Activated T-cell treated with anti-CD3 and anti-CD28 coated beads, Interleukin-2, amount 50 U/mL, for 1 hour (primary cell): Measurements from ENCODE around the gene YBEY.

ENCODE experiments used
- DNase-seq: peaks from one replicate; pipeline ENCODE4 v3.0.0-alpha.2; 2020

Gene YBEY

DNA sequence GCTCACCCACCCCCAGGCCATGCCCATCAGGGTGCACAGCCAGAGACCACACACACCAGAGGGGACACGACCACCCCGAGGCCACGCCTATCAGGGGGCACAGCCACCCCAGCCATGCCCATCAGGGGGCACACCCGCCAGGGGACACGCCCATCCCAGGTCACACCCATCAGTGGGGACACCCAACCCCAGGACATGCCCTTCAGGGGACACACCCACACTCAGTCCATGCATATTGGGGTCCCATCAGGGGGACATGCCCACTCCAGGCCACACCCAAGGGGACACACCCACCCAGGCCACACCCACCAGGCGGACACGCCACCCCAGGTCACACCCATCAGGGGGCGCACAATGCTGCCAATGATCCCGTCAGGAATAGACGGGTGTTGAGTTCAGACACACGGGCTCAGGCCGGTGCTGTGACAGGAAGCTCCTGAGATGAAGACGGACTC is 21.4 kb upstream of the YBEY start:
- no peak for DNase-seq

GRCh38 chr21:46265736-46266525 is 20.2 kb upstream of the YBEY start:
- no peak for DNase-seq

- no peak for DNase-seq
Observed at GRCh38 chr21:46266946-46267345, 19.2 kb upstream of the YBEY start.

GRCh38 chr21:46268371-46268770 is 17.8 kb upstream of the YBEY start:
- DNase-seq: no peak

DNA sequence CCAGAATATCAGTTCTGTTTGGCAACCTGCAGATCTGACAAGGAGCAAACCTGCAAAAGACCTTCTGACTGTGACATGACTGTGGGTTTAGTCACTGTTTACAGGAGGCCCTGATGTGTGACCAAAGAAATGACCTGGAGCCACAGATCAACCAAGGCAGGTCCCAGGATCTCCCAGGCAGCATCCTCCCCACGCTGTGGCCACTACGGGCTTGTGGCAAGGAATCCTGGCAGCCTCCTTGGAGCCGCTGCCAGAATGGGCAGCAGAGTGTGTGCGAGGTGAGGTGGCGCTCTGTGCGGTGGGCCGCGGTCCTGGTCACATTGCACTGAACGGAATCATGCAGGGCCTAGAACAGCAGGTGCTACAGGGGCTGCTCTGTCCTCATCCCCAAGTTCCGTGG is 16.7 kb upstream of the YBEY start:
- DNase-seq: no peak

DNA sequence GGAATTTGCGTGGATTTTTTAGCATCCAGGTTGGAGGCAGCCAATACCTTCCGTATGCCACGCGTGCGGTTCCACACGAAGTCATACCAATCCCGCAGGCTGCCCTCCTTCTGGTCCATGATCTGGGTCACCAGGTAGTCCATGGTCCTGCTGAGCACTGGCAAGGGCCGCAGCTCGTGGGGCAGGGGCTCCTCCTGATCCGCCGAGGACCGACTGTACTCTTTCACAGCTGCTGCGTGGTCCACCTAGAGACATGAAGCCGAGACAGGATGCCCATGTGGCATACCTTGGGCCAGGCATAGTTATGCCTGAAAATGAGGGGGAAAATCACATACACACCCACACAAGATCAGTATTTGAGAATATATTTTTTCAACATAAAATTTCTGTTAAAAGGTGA is 12.8 kb upstream of the YBEY start:
- no peak for DNase-seq

DNA sequence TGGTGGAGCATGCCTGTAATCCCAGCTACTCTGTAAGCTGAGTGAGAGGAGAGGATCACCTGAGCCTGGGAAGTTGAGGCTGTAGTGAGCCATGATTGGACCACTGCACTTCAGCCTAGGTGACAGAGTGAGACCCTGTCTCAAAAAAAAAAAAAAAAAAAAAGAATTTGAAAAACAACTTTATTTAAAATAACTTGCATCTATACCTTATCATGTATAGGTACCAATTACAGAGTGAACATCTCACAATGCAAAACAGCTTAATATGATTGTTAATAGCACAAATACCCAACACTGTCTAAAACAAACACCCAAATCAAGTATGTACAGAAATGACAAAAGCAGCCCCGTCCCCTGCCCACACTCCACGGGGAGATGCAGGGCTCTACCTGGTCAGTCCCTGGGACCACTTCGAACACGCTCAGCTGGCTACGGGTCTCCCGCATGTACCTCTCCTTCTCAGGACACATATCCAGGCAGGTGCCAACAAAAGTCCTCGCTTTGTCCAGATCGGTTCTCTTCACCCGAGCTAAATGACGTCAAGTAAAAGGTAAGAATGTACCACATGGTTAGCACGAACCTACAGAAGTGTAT is 11.2 kb upstream of the YBEY start:
- no peak for DNase-seq

DNA sequence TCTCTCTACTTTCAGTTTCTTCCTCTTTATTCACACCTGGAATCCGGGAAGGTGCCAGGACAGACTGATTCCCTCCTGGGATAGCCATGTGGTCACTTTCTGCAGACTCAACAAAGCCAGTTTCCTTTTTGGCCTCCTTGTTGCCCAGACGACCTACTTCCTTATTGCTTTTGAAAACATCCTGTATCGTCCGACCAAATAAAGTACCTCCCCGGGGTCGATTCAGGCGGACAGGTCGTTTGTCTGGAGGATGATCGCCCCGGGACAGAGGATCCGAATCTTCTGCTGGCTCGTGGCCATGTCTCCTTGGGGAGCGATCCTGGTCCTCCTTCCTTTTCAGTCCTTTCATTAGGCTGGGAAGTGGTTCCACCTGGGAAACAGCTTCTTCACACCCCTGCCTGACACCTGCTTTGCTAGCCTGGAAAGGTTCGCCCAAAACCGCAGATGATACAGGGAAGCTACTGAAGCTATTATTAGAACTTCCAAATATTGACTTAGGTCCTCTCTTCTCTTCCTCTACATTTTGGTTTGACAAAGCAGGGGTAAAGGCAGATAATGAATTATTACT is 2.0 kb upstream of the YBEY start:
- no peak for DNase-seq

- no peak for DNase-seq
Observed at GRCh38 chr21:46284733-46285132, 1.4 kb upstream of the YBEY start.

- DNase-seq: no peak
Observed at GRCh38 chr21:46285206-46285661, 908 bp upstream of the YBEY start, which contains the start of gene MCM3AP. MCM3AP (minus strand) TSS chr21:46285611; CDS start chr21:46285286, 325 bp downstream.

GRCh38 chr21:46286648-46287002 is 483 bp downstream of the YBEY start:
- DNase-seq: no peak

- DNase-seq: no peak
Observed at GRCh38 chr21:46287541-46287940, 1.4 kb downstream of the YBEY start.

- DNase-seq: no peak
Observed at GRCh38 chr21:46289655-46290179, 3.6 kb downstream of the YBEY start.

- no peak for DNase-seq
Observed at GRCh38 chr21:46291561-46291960, 5.4 kb downstream of the YBEY start.

DNA sequence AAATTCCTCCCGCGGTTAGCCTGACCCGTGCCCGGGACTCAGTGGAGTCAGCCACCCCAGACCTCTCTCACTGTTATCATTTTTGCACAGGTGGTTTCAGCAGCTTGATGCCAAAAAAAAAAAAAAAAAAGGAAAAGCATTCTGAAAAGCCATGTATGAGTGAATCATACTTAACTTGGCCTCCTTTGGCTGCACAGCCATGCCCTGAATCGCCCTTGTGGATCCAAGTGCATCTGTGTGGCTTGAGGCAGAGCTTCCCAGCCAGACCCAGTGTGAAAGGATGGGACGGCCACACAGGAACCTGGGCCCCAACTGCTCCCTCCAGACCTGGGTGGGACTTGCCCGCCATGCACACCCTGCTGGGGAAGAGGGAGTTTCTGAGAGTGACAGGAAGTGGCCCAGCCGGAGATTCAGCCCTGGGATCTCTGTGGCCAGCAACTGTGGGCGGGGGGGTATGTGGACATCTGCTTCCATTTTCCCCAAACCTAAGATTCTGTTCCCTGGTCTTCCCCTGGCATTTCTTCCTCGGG is 8.6 kb downstream of the YBEY start:
- no peak for DNase-seq

GRCh38 chr21:46295177-46295770 is 9.1 kb downstream of the YBEY start:
- no peak for DNase-seq

DNA sequence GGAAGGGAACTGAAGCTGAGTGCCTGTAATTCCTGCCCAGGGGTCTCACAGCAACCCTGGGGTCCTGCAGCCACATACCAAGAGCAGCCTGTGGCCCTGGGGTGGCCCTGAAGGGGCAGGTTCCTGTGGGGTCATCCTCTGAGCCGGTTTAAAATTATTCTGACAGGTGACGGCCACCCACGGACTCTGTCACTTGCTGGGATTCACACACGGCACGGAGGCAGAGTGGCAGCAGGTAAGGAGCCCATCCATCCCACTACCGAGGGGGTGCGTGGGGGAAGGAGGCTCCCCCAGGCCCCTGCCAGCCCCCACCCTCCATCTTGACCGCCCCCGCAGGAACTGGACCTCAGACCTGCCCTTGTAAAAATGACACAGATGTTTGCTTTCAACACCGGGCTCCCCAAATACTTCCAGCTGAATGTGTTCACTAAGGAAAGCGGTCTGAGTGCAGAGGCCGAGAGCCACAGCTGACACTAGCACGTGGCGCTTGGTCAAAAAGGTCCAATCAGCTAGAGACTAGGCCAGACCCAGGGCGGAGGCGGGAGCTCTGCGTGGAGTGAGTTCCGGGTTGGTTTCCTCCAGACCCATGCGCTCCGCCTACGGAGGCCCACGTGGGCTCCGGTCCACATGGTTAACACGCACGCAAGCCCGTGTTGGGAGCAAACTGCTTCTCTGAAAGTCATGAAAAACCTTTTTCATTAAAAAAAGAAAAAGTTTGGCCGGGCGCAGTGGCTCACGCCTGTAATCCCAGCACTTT is 10.0 kb downstream of the YBEY start:
- peak; percentile 43 for DNase-seq

DNA sequence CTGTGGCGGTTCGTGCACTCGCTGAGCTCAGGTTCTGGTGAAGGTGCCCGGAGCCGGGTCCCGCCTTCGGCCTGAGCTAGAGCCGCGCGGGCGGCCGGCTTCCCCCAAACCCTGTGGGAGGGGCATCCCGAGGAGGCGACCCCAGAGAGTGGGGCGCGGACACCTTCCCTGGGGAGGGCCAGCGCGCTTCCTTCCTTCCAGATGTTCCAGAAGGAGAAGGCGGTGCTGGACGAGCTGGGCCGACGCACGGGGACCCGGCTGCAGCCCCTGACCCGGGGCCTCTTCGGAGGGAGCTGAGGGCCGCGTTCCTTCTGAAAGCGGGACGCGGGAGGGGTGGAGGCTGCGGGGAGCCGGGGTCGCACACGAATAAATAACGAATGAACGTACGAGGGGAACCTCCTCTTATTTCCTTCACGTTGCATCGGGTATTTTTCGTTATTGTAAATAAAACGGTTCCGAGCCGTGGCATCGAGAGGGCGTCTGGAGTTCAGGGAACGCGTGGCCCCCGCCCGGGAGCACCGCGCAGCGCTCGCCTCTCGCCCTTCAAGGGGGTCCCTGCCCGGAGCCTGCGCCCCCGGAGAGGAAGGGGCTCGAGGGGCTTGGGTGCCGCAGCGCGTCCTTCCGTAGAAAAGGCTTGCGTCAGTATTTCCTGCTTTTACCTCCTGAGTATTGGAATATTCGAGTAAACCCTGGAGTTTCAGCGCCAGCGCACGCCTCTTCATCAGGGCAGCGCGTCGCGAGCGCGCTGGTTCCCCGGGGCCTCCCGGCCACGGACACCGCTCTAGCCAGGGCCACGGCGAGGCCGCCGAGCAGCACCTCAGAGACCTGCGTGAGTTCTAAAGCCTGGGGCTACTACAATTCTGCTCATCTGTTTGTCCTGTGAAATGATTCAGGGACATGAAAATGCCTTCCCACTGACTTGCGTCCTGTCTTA is 11.5 kb downstream of the YBEY start:
- no peak for DNase-seq

- no peak for DNase-seq
Observed at GRCh38 chr21:46299167-46299566, 13.0 kb downstream of the YBEY start.

GRCh38 chr21:46301759-46302158 is 15.6 kb downstream of the YBEY start:
- DNase-seq: no peak

DNA sequence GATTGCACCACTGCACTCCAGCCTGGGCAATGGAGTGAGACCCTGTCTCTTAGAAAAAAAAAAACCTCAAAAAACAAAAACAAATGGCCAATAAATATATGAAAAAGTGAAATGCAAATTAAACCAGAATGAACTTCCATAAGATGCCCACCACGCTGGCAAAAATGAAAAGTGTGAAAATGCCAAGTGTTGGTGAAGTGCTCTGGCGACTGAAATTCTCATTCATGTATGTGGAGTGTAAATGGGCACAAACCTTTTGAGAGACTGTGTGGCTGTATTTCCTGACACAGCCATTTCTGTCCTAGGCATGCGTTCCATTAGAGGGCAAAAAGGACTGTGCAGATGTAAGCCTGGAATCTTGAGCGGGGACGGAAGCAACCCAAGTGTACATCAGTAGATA is 18.3 kb downstream of the YBEY start:
- no peak for DNase-seq
